Panc1 (cell line): ENCODE results near the gene PPM1H. TPM values are rescaled to one million over a fixed set of nuclear protein-coding genes. Genes with fewer than 3 reads are reported as not detected.
A peak's percentile ranks its signal among the peaks of the same experiment; 100 is the strongest.
"Not testable (repeated sequence)": the region's sequence is repeated elsewhere in the genome, so short reads cannot be mapped to it uniquely, and the experiment has no call there.

Experiments used
- ATAC-seq: fragments of 200-7000 bp; cut with Tn5 transposase; 2 replicates; pipeline ENCODE4 v1.9.1; 2020; ENCODE audit warnings: mild to moderate bottlenecking, moderate library complexity
- BruUV-seq: library from RNA; stranded (reverse); fragments of 400-500 nt; replicated peaks from 2 replicates; lab custom pipeline; 2021; lab: Mats Ljungman, UMichigan
- CTCF ChIA-PET: fragments of 300-600 bp; sonication (Branson Sonifier 250); formaldehyde crosslinking; loops from one replicate; lab custom pipeline; 2022; ENCODE audit warnings: antibody characterized with exemption; lab: Charles Lee
- POLR2A ChIA-PET: fragments of 300-600 bp; sonication (Branson Sonifier 250); formaldehyde crosslinking; loops from one replicate; lab custom pipeline; 2022; ENCODE audit warnings: antibody characterized with exemption; lab: Charles Lee
- DNase-seq: peaks from one replicate; pipeline ENCODE4 v3.0.0-alpha.2; 2010; ENCODE audit warnings: low read depth, low spot score
- H3K27ac ChIP-seq: 2 replicates; pipeline ENCODE4 v1.5.1; 2011; ENCODE audit warnings: mild to moderate bottlenecking, low read length, inconsistent platforms
- H3K27me3 ChIP-seq: fragments of 200-500 bp; sonication (Bioruptor generic); 2 replicates; pipeline ENCODE4 v1.6.0; 2014; ENCODE audit warnings: low read length, inconsistent platforms; ENCODE audit not compliant: control insufficient read depth, insufficient read depth
- H3K36me3 ChIP-seq: fragments of 200-500 bp; sonication (Bioruptor generic); 2 replicates; pipeline ENCODE4 v1.5.1; 2014; ENCODE audit warnings: inconsistent platforms, mild to moderate bottlenecking, low read length, moderate library complexity; ENCODE audit not compliant: control insufficient read depth, insufficient read depth
- H3K4me1 ChIP-seq: 2 replicates; pipeline ENCODE4 v1.5.1; 2011; ENCODE audit warnings: inconsistent platforms, mild to moderate bottlenecking, low read length, moderate library complexity; ENCODE audit not compliant: control insufficient read depth, insufficient read depth
- H3K4me3 ChIP-seq, 2 experiments: 2 replicates each; pipeline ENCODE4 v1.5.1; 2011 to 2012; ENCODE audit warnings: low read depth in 2 of 2, low read length in 2 of 2, mild to moderate bottlenecking in 2 of 2, inconsistent platforms in 1 of 2, moderate library complexity in 1 of 2
- H3K9me3 ChIP-seq: fragments of 200-500 bp; sonication (Bioruptor generic); 2 replicates; pipeline ENCODE4 v1.5.1; 2014; ENCODE audit warnings: low read depth, mild to moderate bottlenecking, inconsistent platforms, low read length, moderate library complexity; ENCODE audit not compliant: control insufficient read depth, insufficient read depth
- CTCF ChIP-seq: fragments of 450-650 bp; IDR thresholded peaks from 2 replicates; pipeline ENCODE4 v1.5.1; 2017; ENCODE audit warnings: mild to moderate bottlenecking
- POLR2AphosphoS5 ChIP-seq: IDR thresholded peaks from 2 replicates; pipeline ENCODE4 v1.6.1; 2012; ENCODE audit warnings: mild to moderate bottlenecking, low read depth, low read length, moderate library complexity
- REST ChIP-seq, 2 experiments: IDR thresholded peaks; 2 replicates each; pipeline ENCODE4 v1.6.1; 2011 to 2012; ENCODE audit warnings: low read depth in 2 of 2, control low read depth in 1 of 2, low read length in 1 of 2, mild to moderate bottlenecking in 1 of 2, moderate library complexity in 1 of 2; ENCODE audit not compliant: insufficient read depth in 1 of 2
- SIN3A ChIP-seq: IDR thresholded peaks from 2 replicates; pipeline ENCODE4 v1.6.1; 2012; ENCODE audit warnings: low read depth, mild to moderate bottlenecking, low read length, moderate library complexity, borderline replicate concordance; ENCODE audit not compliant: insufficient read depth
- TCF7L2 ChIP-seq: IDR thresholded peaks from 2 replicates; pipeline ENCODE4 v1.6.1; 2011; ENCODE audit warnings: mild to moderate bottlenecking, low read depth, low read length, inconsistent platforms
- in situ Hi-C: cut with HindIII; loops from 2 replicates; pipeline ENCODE4 v1.10.0; 2016; ENCODE audit warnings: low sequenced_read_pairs, low pct_unique_long_range_greater_than_20kb
- intact Hi-C: fragments of 100-400 bp; cut with micrococcal nuclease; formaldehyde crosslinking; loops from one replicate; pipeline ENCODE4 v1.10.0; 2022; ENCODE audit not compliant: unreplicated experiment
- total RNA-seq: library from RNA; stranded (reverse); gene quantifications from one replicate; pipeline ENCODE4 v1.2.1, GENCODE V29; 2021; ENCODE audit not compliant: unreplicated experiment

Gene PPM1H
- total RNA-seq, 1 experiment from 2014 or later = 22.9 TPM

GRCh38 chr12:62760779-62761178 is 174.2 kb downstream of the PPM1H start:
- H3K4me1 ChIP-seq = no peaks in the 10 kb centered on the region; the same call in 1 of the 2 replicates
- no peak for ATAC-seq
- H3K4me3 ChIP-seq = no peak overlapping the region
- TF ChIP-seq REST (IDR thresholded peaks at IDR 0.05; ENCODE audit: insufficient read depth in 1 of 2, low read depth in 2 of 2, low read length in 1 of 2) (no peak), POLR2AphosphoS5 (no peak), TCF7L2 (no peak), CTCF (no peak), SIN3A (no peak)
- H3K36me3 ChIP-seq = no peaks in the 10 kb centered on the region
- no TSS peak for BruUV-seq
- in situ Hi-C loops = no loop called here
- no peaks in the 10 kb centered on the region for H3K9me3 ChIP-seq
- intact Hi-C loops = no loop called here
- ChIA-PET POLR2A (no interaction called here), CTCF (no interaction called here)
- no peak for DNase-seq
- no peaks in the 10 kb centered on the region for H3K27me3 ChIP-seq
- peak overlapping the region; percentile 48; the same call in 1 of the 2 replicates for H3K27ac ChIP-seq

- POLR2A ChIA-PET = not testable (repeated sequence)
Measured at GRCh38 chr12:62760341-62760740, 174.6 kb downstream of the PPM1H start.

GRCh38 chr12:62758216-62758615 is 176.7 kb downstream of the PPM1H start:
- H3K27ac ChIP-seq = no peak overlapping the region
- no TSS peak for BruUV-seq

More at GRCh38 chr12:62760341-62760740, 174.6 kb downstream of the PPM1H start:
- in situ Hi-C loops, H3K9me3 ChIP-seq, intact Hi-C loops, H3K4me1 ChIP-seq, H3K36me3 ChIP-seq, H3K27me3 ChIP-seq, H3K27ac ChIP-seq, BruUV-seq, H3K4me3 ChIP-seq, ATAC-seq, CTCF ChIA-PET, DNase-seq: not testable (repeated sequence)

More at GRCh38 chr12:62758216-62758615, 176.7 kb downstream of the PPM1H start:
- H3K36me3 ChIP-seq = no peaks in the 10 kb centered on the region
- no peak overlapping the region for H3K4me3 ChIP-seq
- H3K27me3 ChIP-seq = no peaks in the 10 kb centered on the region
- no peak for DNase-seq
- intact Hi-C loops (no loop called here), in situ Hi-C loops (no loop called here)
- ATAC-seq = no peak
- no peaks in the 10 kb centered on the region; the same call in 1 of the 2 replicates for H3K4me1 ChIP-seq
- POLR2A ChIA-PET = no interaction called here
- TF ChIP-seq CTCF = no peak
- TF ChIP-seq SIN3A = no peak
- TF ChIP-seq POLR2AphosphoS5 = no peak
- CTCF ChIA-PET = interaction anchor here (0.6 kb wide), 1 partner anchor 176 kb away, joined by 4 read pairs; no protein-coding TSS in a partner anchor
- H3K9me3 ChIP-seq = no peaks in the 10 kb centered on the region
